ENCODE measurements around the gene ZNF792. TPM values are rescaled to one million over a fixed set of nuclear protein-coding genes. Genes with fewer than 3 reads are reported as not detected.

Gene ZNF792
- total RNA-seq, 2 experiments from 2014 or later = 4.5 to 5.0 TPM

Other genes with a start within 250 kb of the ZNF792 start
- gene ZNF181, start 230.0 kb downstream of the ZNF792 start, total RNA-seq = 1 to 10 TPM; 3.6 TPM
- 1 to 10 TPM; 3.2 to 4.2 TPM for gene ZNF599, start 191.0 kb downstream of the ZNF792 start, total RNA-seq
- gene ZNF30, start 37.3 kb downstream of the ZNF792 start, total RNA-seq = 1 to 10 TPM; 4.3 to 5.4 TPM
- 100 to 1,000 TPM; 183 to 188 TPM for gene GRAMD1A, start 36.1 kb upstream of the ZNF792 start, total RNA-seq
- gene SCN1B, start 66.2 kb upstream of the ZNF792 start, total RNA-seq = 1 to 10 TPM in 1 of 2 experiments, under 1 TPM in 1; 0.99 to 1.3 TPM
- gene HPN, start 77.5 kb upstream of the ZNF792 start, total RNA-seq = not detected
- not detected for gene FXYD3, start 151.6 kb upstream of the ZNF792 start, total RNA-seq
- not detected for gene LGI4, start 170.8 kb upstream of the ZNF792 start, total RNA-seq
- gene FXYD1, start 174.6 kb upstream of the ZNF792 start, total RNA-seq = not detected
- not detected for gene FXYD7, start 179.0 kb upstream of the ZNF792 start, total RNA-seq
- gene FXYD5, start 190.5 kb upstream of the ZNF792 start, total RNA-seq = 100 to 1,000 TPM; 286 to 292 TPM

Data from activated CD8-positive, alpha-beta memory T cell treated with anti-CD3 and anti-CD28 coated beads for 36 hours (primary cell).